HFFc6 (cell line): ENCODE measurements around the gene RFK. TPM values are rescaled to one million over a fixed set of nuclear protein-coding genes. Genes with fewer than 3 reads are reported as not detected.

Experiments used
- DNase-seq: peaks from one replicate; pipeline ENCODE4 v3.0.0-alpha.2; 2018
- H3K27ac Mint-ChIP-seq: 2 replicates; pipeline ENCODE4 v1.8.0; 2020; ENCODE audit warnings: mild to moderate bottlenecking, mixed read lengths
- H3K27me3 Mint-ChIP-seq: 2 replicates; pipeline ENCODE4 v1.8.0; 2021; ENCODE audit warnings: mild to moderate bottlenecking, moderate library complexity, mixed read lengths; ENCODE audit not compliant: insufficient read depth
- H3K36me3 Mint-ChIP-seq: 2 replicates; pipeline ENCODE4 v1.8.0; 2021; ENCODE audit warnings: low read depth, mixed read lengths
- H3K4me1 Mint-ChIP-seq: 2 replicates; pipeline ENCODE4 v1.8.0; 2020; ENCODE audit warnings: low read depth, mixed read lengths
- H3K4me3 Mint-ChIP-seq: 2 replicates; pipeline ENCODE4 v1.8.0; 2020; ENCODE audit warnings: mild to moderate bottlenecking, moderate library complexity, mixed read lengths
- H3K9me3 Mint-ChIP-seq: 2 replicates; pipeline ENCODE4 v1.8.0; 2020; ENCODE audit warnings: mild to moderate bottlenecking, mixed read lengths
- total RNA-seq, 6 experiments: library from RNA; stranded (reverse); fragmentation: NEBNext Ultra II Directional; extraction: Animal tissue kit (Norgen Biotek cat#: 25700); gene quantifications; 2 replicates in 1 of 6; 3 replicates in 5 of 6; pipeline ENCODE4 v1.2.3, GENCODE V29; 2021
- TF ChIP-seq, protein P1 (sequence below): fragments of 200-600 bp; sonication (generic); IDR thresholded peaks from 2 replicates; pipeline ENCODE4 v1.5.0; 2021; ENCODE audit warnings: antibody characterized with exemption, mild to moderate bottlenecking

RFK gene
- total RNA-seq, 6 experiments from 2014 or later, result 16.7 to 19.0 (median 18.1) TPM

- DNase-seq, result no peak
- H3K4me3 Mint-ChIP-seq, result no peak overlapping the region
- H3K9me3 Mint-ChIP-seq, result no peaks in the 10 kb centered on the region
- H3K36me3 Mint-ChIP-seq, result no peaks in the 10 kb centered on the region
- H3K27me3 Mint-ChIP-seq, result peaks cover under 1% of the 10 kb centered on the region; the same call in 1 of the 2 replicates
- TF ChIP-seq, protein P1, sequence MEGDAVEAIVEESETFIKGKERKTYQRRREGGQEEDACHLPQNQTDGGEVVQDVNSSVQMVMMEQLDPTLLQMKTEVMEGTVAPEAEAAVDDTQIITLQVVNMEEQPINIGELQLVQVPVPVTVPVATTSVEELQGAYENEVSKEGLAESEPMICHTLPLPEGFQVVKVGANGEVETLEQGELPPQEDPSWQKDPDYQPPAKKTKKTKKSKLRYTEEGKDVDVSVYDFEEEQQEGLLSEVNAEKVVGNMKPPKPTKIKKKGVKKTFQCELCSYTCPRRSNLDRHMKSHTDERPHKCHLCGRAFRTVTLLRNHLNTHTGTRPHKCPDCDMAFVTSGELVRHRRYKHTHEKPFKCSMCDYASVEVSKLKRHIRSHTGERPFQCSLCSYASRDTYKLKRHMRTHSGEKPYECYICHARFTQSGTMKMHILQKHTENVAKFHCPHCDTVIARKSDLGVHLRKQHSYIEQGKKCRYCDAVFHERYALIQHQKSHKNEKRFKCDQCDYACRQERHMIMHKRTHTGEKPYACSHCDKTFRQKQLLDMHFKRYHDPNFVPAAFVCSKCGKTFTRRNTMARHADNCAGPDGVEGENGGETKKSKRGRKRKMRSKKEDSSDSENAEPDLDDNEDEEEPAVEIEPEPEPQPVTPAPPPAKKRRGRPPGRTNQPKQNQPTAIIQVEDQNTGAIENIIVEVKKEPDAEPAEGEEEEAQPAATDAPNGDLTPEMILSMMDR, result no peak
- H3K27ac Mint-ChIP-seq, result no peak overlapping the region
- H3K4me1 Mint-ChIP-seq, result peaks cover 30% of the 10 kb centered on the region
Measured at GRCh38 chr9:76405340-76405739, 11.1 kb upstream of the RFK start.

DNA sequence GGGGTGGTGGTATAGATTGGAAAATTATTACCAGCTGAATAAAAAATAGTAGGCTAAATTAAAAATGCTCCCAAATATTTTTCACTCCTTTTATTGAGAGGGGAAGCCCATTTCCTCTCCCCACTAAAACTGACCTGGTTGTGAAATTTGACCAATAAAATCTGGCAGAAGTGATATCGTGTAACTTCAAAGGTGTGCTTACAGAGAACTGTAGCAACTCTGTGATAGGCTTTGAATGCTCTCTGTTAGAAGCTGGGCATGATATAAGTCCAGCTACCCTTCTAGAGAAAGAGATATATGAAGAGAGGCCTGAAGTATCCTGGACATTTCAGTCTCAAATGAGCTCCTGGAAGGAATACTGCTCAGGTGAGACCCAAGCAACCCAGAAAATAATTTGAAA is 10.2 kb upstream of the RFK start:
- Mint-ChIP-seq H3K27me3 (peaks cover 2% of the 10 kb centered on the region; the same call in 1 of the 2 replicates), H3K27ac (no peak overlapping the region), H3K9me3 (no peaks in the 10 kb centered on the region), H3K36me3 (no peaks in the 10 kb centered on the region), H3K4me1 (peaks cover 33% of the 10 kb centered on the region), H3K4me3 (no peak overlapping the region)
- TF ChIP-seq, protein P1, result no peak
- DNase-seq, result no peak

- 0 out of 2 replicates have a peak, but pooled peaks cover 2% of the 10 kb centered on the region for H3K27me3 Mint-ChIP-seq
- no peaks in the 10 kb centered on the region for H3K36me3 Mint-ChIP-seq
- peak overlapping the region; percentile 85 for H3K4me3 Mint-ChIP-seq
- peaks cover 33% of the 10 kb centered on the region for H3K4me1 Mint-ChIP-seq
- peak; percentile 78 for DNase-seq
- TF ChIP-seq, protein P1, result peak; percentile 82
- peak overlapping the region; percentile 84 for H3K27ac Mint-ChIP-seq
- H3K9me3 Mint-ChIP-seq, result no peaks in the 10 kb centered on the region
Measured at GRCh38 chr9:76403352-76403751, 9.1 kb upstream of the RFK start.

- TF ChIP-seq, protein P1, result no peak
- Mint-ChIP-seq H3K4me1 (peaks cover 33% of the 10 kb centered on the region), H3K27me3 (0 out of 2 replicates have a peak, but pooled peaks cover 2% of the 10 kb centered on the region), H3K36me3 (no peaks in the 10 kb centered on the region), H3K9me3 (no peaks in the 10 kb centered on the region), H3K27ac (no peak overlapping the region), H3K4me3 (no peak overlapping the region)
- DNase-seq, result peak; percentile 33
Measured at GRCh38 chr9:76401580-76402354, 7.5 kb upstream of the RFK start.

- Mint-ChIP-seq H3K36me3 (no peaks in the 10 kb centered on the region), H3K4me1 (peaks cover 33% of the 10 kb centered on the region), H3K9me3 (no peaks in the 10 kb centered on the region), H3K27ac (no peak overlapping the region), H3K27me3 (0 out of 2 replicates have a peak, but pooled peaks cover 2% of the 10 kb centered on the region), H3K4me3 (no peak overlapping the region)
- TF ChIP-seq, protein P1, result no peak
- no peak for DNase-seq
Measured at GRCh38 chr9:76401176-76401575, 7.0 kb upstream of the RFK start.
